Osteocyte (in vitro differentiated cells): ENCODE data around the gene KCNN4. TPM values are rescaled to one million over a fixed set of nuclear protein-coding genes. Genes with fewer than 3 reads are reported as not detected.

ENCODE experiments used
- DNase-seq: peaks from one replicate; pipeline ENCODE4 v3.0.0; 2021; ENCODE audit warnings: mixed read lengths; ENCODE audit not compliant: unreplicated experiment; ENCODE audit errors: extremely low spot score
- H3K27ac Mint-ChIP-seq: one replicate; pipeline ENCODE4 v1.8.0; 2021; ENCODE audit warnings: mild to moderate bottlenecking, mixed read lengths; ENCODE audit not compliant: unreplicated experiment
- H3K27me3 Mint-ChIP-seq: one replicate; pipeline ENCODE4 v1.8.0; 2021; ENCODE audit warnings: mixed read lengths; ENCODE audit not compliant: unreplicated experiment
- H3K36me3 Mint-ChIP-seq: one replicate; pipeline ENCODE4 v1.8.0; 2021; ENCODE audit warnings: mixed read lengths; ENCODE audit not compliant: unreplicated experiment
- H3K4me1 Mint-ChIP-seq: one replicate; pipeline ENCODE4 v1.8.0; 2021; ENCODE audit warnings: mixed read lengths; ENCODE audit not compliant: unreplicated experiment
- H3K4me3 Mint-ChIP-seq: one replicate; pipeline ENCODE4 v1.8.0; 2021; ENCODE audit warnings: mild to moderate bottlenecking, moderate library complexity, mixed read lengths; ENCODE audit not compliant: unreplicated experiment
- H3K9me3 Mint-ChIP-seq: one replicate; pipeline ENCODE4 v1.8.0; 2021; ENCODE audit warnings: mixed read lengths; ENCODE audit not compliant: unreplicated experiment
- total RNA-seq: library from RNA; stranded (reverse); gene quantifications from 2 replicates; pipeline ENCODE4 v1.2.1, GENCODE V29; 2021
- TF ChIP-seq, protein P1 (sequence below): fragments of 200-600 bp; sonication (generic); IDR thresholded peaks from 2 replicates; pipeline ENCODE4 v1.5.0; 2021; ENCODE audit warnings: antibody characterized with exemption, mild to moderate bottlenecking, moderate library complexity

The KCNN4 gene
- total RNA-seq, 1 donor from 2014 or later, result 0.64 TPM

DNA sequence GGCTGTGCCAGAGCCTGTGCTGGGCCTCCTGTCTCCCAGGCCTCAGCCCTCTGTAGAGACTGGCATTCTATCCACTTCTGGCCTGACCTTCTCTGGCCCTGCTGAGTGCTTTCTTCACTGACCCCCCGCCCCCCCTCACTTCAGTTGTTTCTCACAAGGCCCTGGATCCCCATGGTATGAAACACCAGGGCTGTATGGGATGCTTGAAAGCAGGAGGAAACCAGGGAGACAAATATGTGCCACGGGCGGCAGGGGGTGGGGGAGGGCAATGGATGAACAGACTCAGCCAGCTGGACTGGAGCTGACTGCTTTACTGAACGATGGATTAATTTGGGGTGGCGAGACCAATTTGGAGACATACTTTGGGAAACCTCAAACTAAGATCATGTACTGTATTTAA lies 50.9 kb downstream of the KCNN4 start:
- Mint-ChIP-seq H3K9me3 (no peaks in the 10 kb centered on the region), H3K36me3 (peaks cover 27% of the 10 kb centered on the region), H3K4me1 (peaks cover 33% of the 10 kb centered on the region), H3K27me3 (no peaks in the 10 kb centered on the region), H3K4me3 (no peak overlapping the region), H3K27ac (no peak overlapping the region)
- no peak for DNase-seq
- TF ChIP-seq, protein P1, sequence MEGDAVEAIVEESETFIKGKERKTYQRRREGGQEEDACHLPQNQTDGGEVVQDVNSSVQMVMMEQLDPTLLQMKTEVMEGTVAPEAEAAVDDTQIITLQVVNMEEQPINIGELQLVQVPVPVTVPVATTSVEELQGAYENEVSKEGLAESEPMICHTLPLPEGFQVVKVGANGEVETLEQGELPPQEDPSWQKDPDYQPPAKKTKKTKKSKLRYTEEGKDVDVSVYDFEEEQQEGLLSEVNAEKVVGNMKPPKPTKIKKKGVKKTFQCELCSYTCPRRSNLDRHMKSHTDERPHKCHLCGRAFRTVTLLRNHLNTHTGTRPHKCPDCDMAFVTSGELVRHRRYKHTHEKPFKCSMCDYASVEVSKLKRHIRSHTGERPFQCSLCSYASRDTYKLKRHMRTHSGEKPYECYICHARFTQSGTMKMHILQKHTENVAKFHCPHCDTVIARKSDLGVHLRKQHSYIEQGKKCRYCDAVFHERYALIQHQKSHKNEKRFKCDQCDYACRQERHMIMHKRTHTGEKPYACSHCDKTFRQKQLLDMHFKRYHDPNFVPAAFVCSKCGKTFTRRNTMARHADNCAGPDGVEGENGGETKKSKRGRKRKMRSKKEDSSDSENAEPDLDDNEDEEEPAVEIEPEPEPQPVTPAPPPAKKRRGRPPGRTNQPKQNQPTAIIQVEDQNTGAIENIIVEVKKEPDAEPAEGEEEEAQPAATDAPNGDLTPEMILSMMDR, result no peak

DNA sequence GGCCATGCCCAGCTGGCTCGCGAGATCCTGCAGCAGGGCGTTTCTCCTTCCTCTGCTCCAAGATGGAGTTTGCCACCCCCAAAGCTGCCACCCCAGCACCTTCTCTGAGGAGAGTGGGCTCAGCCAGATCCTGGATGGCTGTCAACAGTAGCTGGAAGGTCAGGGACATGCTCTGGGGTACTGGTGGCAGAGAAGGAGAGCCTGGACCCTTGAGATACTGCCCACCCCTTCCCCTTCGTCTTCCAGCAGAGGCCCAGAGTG lies 53.2 kb downstream of the KCNN4 start:
- peaks cover 24% of the 10 kb centered on the region for H3K4me1 Mint-ChIP-seq
- no peak overlapping the region for H3K27ac Mint-ChIP-seq
- TF ChIP-seq, protein P1, result no peak
- DNase-seq, result no peak
- H3K4me3 Mint-ChIP-seq, result no peak overlapping the region
- peaks cover 20% of the 10 kb centered on the region for H3K36me3 Mint-ChIP-seq
- H3K27me3 Mint-ChIP-seq, result no peaks in the 10 kb centered on the region
- H3K9me3 Mint-ChIP-seq, result no peaks in the 10 kb centered on the region

DNA sequence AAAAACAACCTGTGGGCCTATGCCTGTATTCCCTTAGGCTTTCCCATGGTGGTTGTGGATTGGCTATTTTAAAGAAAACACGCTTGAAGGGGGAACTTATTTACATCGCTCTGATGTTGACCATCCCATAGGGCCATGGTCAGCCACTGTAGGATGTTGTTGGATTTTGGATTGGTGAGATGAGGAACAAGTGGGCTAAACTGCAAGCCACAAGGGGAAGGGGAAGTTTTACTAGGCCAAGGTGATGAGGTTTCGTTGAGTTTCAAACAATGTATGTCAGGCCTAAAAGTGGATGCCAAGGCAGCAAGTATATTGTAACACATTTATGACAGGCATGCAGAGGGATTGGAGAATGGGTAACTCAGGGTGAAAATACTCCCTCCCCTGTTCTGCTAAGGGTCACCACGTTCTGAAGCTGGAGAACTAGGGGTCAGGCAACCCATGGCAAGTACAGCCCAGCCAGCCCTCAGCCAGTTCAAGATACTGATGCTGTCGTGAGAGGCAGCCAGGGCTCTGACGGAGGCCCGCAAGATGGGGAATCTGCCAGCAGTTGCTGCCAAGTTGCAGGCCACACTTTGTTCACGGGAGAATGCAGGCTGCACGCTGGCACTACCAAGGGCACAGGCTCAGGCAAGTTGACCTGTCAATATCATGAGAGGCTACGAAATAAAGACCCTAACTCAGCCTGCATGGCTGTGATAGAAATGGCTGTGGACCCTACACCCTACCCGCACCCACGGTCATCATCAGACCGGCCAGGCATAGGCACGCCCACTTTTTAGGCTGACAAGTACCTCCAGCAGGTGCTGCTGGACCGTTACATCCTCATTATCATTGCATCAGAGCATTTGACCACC lies 53.8 kb downstream of the KCNN4 start:
- H3K9me3 Mint-ChIP-seq, result no peaks in the 10 kb centered on the region
- H3K27ac Mint-ChIP-seq, result no peak overlapping the region
- peaks cover 18% of the 10 kb centered on the region for H3K4me1 Mint-ChIP-seq
- TF ChIP-seq, protein P1, result no peak
- H3K27me3 Mint-ChIP-seq, result no peaks in the 10 kb centered on the region
- DNase-seq, result no peak
- H3K4me3 Mint-ChIP-seq, result no peak overlapping the region
- H3K36me3 Mint-ChIP-seq, result peaks cover 14% of the 10 kb centered on the region

GRCh38 chr19:43725468-43725867 lies 55.3 kb downstream of the KCNN4 start:
- TF ChIP-seq, protein P1, result no peak
- Mint-ChIP-seq H3K27me3 (no peaks in the 10 kb centered on the region), H3K36me3 (peaks cover 13% of the 10 kb centered on the region), H3K27ac (no peak overlapping the region), H3K9me3 (no peaks in the 10 kb centered on the region), H3K4me1 (peaks cover 7% of the 10 kb centered on the region), H3K4me3 (no peak overlapping the region)
- no peak for DNase-seq

DNA sequence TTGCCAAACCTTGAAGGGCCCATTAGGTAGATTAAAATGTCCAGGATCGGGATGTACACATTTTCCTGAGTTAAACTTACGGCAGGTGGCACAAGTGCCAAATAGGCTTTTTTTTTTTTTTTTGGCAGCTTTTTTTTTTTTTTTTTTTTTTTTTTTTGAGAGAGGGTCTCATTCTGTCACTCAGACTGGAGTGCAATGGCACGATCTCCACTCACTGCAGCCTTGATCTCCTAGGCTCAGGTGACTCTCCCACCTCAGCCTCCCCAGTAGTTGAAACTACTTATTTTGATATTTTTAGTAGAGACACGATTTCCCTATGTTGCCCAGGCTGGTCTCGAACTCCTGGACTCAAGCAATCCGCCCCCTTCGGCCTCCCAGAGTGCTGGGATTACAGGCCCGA lies 55.9 kb downstream of the KCNN4 start:
- Mint-ChIP-seq H3K9me3 (no peaks in the 10 kb centered on the region), H3K36me3 (peaks cover 11% of the 10 kb centered on the region), H3K4me1 (peaks cover 3% of the 10 kb centered on the region)

More for the DNA sequence above, 55.9 kb downstream of the KCNN4 start:
- no peak for DNase-seq
- no peak overlapping the region for H3K27ac Mint-ChIP-seq
- TF ChIP-seq, protein P1, result no peak
- H3K27me3 Mint-ChIP-seq, result no peaks in the 10 kb centered on the region
- H3K4me3 Mint-ChIP-seq, result no peak overlapping the region
